ENCODE results near the gene PIP4K2B.
"Not testable (repeated sequence)": the region's sequence is repeated elsewhere in the genome, so short reads cannot be mapped to it uniquely, and the experiment has no call there.

PIP4K2B gene

DNA sequence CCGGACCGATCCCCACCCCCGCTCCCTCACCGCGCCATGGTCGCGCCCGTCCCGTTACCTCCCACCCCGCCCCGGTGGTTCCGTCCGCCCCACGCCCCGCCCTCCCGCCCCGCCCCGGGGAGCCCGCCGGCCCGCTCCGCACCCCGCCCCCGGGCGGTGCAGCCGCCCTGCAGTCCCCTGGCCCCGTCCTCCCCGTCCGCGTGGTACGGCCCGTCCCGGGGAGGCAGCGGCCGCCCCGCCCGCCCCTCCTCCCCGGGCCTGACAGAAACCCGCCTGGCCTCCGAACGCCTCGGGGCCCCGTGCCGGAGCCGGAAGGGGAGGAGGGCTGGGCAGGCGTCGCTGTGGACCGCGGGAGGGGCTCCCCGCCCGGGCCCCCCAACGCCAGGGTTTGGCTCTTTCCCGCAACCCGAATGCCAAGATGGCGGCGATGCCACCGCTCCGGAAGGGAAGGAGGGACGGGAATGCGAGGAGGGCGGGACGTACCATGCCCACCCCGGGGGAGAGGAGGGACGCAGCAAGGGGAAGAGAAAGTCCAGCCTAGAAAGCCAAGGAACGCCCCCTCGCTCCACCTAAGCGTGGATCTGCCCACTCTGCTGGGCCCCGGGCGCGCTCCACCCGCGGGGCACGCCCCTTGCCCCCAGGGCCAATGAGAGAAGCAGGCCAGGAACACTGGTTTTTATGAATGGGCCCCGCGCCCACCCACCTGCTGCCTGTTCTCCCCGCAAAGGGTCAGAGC is at the start of gene PIP4K2B:
PIP4K2B (minus strand) TSS at position 56 of the 736 bp plus-strand sequence. CDS start 132 bp downstream, outside the sequence.
- peak; percentile 92 for DNase-seq (ENCODE audit: low read depth)

DNA sequence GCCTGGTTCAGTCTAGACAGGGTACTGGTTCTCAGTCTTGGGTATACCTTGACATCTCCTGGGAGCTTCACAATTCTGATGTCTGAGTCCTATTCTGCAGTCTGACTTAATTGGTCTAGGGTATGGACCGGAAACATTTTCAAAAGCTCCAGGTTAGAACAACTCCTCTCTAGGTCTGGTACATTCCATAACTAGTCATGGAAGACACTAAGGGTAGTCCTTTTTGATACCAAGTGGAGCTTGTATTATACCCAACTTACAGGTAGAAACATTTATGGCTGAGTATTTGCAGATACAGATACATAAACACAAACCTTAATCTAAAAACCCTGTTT is 49.2 kb upstream of the PIP4K2B start:
- no peak for DNase-seq (ENCODE audit: low read depth)

DNA sequence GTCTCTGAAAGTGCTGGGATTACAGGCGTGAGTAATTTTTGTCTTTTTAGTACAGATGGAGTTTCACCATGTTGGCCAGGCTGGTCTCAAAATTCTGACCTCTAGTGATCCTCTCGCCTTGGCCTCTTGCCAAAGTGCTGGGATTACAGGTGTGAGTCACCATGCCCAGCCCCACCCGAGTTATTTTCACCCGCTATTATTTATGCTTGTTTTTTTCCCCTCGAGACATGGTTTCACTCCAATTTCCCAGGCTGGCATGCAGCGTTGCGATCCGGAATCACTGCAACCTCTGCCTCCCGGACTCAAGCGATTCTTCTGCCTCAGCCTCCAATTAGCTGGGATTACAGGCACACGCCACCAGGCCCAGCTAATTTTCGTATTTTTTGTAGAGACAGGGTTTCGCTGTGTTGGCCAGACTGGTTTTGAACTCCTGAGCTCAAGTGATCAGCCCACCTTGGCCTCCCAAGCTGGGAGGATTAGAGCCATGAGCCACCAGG is 45.0 kb upstream of the PIP4K2B start:
- DNase-seq (ENCODE audit: low read depth) = no peak

DNA sequence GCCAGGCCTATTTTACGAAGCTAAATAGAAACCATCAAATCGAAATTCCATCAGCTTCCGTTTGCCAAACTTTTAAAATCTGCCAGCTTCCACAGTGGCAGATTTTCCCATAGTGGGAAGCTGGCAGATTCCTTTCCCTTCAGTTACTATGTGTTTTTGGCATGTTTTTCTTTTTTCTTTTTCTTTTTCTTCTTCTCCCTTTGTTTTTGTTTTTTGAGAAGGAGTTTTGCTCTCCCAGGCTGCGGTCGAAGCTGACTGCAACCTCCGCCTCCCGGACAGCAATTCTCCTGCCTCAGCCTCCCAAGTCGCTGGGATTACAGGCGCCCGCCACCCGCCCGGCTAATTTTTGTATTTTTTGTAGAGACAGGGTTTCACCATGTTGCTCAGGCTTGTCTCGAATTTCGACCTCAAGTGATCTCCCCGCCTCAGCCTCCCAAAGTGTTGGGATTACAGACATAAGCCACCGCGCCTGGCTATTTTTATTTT is 26.4 kb upstream of the PIP4K2B start:
- DNase-seq (ENCODE audit: low read depth) = no peak

DNA sequence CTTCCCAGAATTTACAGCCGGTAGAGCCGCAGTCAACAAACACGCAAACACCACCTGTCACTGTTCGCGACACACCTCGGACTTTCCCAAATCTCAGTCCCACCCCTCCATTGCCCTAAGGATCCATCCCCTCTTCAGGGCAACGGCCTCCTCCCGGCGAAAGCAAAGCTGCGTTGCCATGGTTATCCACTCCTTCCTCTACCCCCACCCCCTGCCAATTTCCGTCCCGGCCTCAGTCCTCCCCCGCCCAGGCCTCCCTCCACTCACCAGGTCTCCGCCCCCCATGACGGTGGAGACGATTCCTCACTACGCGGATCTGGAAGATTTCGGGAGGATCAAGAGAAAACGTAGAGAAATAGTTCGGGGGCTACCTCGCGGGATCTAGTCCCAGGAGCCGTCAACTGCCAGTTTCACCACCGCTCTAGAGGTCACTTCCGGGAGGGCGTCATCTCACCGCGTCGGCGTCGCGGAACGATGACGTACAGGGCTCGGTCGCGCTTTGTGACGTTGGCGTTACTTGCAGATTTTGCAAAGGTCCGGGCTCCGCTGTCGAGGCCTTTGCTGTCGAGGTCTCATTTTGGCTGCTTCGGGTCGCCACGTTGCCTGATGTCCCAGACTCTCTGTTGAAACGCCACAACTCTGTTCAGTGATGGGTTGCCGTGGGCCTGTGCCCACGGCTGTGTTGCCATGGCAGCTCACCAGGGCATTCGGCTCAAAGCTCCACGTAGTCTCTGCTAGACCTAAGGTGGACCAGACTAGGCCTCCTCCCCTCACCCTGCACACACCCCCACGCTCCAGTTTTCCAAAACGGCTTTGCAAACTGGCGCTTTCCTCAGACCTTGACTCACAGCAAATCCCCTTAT is 25.8 kb upstream of the PIP4K2B start, which contains the start of gene CWC25:
CWC25 (minus strand) TSS at position 423 of the 863 bp plus-strand sequence; CDS start at position 285, 138 bp downstream.
- DNase-seq (ENCODE audit: low read depth) = peak; percentile 83

DNA sequence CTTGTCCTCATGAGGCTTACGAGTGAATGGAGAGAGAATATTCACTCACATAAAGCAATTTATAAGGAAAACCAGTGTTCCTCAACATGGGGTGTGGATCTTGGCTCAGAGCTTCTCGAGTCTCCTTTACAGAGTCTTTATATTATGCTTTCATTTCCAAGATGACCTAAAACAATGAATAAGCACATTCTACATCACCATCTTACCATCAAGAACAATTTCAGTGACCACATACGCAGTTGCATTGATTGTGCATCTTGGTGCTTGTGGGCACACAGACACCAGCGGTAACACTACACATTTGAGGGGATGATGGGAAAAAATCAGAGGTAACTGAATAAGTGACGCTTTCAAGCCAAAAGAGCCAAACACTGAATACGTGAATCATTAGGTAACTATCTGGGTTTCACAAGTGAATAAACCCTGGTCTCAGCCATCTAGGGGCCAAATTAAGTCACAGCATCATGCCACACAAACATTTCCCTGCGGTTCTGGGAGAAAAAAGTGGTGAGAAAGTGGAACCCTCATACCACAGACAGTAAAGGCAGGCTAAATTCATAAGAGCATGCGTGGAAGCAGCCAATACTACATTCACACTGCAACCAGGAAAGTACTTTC is 16.3 kb upstream of the PIP4K2B start:
- DNase-seq (ENCODE audit: low read depth) = peak; percentile 54

DNA sequence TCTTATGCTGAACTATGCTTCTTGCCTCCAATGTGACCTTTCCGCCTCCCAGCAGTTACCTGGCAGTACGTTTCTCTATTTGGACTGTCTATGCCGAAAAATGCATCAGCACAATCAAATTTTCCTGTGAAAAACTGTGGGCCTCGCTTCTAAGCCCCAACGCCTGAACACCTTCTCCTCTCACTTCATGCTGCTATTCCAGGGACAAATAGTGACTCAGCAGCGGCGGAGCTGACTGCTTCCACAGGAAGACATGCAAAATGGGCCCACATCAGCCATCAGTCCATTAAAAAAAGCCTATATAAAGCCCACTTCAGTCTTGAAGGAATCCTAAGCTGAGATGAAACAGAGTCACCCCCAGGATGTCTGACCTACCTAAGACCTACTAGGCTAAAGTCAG is 10.5 kb upstream of the PIP4K2B start:
- DNase-seq (ENCODE audit: low read depth) = no peak

DNA sequence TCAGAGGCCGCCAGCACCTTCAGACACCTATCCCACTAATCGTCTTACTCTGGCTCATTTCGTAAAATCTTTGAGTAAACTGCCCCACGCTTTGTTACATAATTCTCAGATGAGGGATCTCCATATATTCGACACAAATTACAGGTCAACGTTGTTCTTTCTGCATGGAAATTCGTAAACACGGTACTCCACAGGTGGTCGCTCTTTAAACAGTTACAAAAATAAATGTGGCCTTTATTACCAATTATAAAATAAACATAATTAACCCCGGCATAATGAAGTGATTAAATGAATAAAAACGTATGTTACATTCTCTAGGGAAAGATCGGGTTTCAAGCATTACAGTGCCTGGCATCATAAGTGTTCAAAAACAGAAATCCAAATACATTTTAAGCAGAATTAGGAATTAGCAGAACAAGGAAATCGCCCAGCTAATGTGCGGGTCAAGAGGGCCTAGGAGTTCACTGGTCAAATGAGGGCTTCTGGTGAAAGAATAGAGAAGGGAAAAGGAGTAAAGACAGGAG is 943 bp upstream of the PIP4K2B start:
- DNase-seq (ENCODE audit: low read depth) = no peak

DNA sequence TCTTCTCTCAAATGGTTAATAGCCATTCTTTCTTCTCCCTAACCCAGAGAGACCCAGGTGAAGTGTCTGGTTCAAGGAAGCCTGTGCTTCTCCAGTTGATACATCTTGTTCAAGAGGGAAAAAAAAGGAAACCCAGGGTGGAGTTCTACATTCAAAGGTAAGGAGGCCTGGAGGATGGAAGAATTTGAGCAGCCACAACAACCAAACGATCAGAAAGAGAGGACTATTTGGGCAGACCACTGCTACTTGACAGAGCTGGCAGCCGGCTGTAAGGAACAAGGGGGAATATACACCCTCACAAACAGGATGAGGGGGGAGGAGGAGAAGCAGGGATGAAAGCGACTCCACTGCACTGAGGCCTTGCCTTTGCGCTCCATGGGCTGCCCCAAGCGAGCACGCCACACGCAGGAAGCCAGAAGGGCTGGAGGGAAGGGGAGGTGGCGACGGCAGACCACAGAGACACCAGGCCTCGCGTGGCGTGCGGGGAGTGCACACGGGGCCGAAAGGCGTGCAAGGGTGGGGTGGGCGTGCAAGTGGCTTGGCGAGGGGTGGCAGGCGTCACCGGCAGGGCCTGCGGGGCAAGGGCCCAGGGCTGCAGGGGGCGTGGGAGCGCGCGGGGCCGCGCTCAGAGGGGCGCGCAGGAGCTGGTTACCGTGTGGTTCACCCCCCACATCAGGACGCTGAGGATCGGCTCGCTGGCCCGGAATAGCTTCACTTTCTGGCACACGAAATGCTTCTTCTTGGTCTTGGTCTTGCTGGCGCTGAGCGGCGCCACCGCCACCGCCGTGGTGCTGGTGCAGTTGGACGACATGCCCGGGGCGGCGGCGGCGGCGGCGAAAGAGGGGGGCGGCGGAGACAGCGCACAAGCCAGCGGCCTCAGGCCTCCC is 499 bp downstream of the PIP4K2B start:
- DNase-seq (ENCODE audit: low read depth) = no peak

DNA sequence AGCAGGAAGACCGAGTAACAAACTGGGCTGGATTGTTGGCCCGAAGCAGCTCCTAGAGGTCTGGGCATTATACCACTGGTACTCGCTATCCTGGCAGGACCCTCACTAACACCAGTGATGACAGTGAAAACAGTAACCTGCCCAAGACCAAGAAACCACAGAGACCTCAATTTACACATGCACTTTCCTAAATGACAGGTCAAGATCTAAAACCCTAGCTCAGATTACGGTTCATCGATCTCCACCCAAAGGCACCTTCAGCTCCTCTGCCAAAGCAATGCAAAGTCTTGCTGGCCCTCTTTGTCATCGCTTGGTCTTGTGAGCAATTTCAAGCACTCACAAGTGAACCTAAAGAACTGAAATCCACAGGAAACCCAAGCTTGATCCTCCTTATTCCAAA is 1.5 kb downstream of the PIP4K2B start:
- no peak for DNase-seq (ENCODE audit: low read depth)

DNA sequence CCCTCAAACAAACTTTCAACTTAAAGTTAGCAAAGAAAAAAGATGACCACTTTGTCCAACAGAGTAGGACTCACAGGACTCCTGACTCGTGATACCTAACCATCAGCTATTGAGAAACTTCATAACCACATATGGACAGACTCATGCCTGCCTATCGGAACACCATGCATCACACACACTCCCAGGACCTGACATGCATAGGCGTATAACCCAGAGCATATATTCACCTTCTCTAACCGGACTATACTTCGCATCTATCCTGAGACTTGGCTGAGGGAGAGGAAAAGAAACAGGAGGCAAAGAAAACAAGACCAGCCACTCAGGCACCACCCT is 2.2 kb downstream of the PIP4K2B start:
- no peak for DNase-seq (ENCODE audit: low read depth)

DNA sequence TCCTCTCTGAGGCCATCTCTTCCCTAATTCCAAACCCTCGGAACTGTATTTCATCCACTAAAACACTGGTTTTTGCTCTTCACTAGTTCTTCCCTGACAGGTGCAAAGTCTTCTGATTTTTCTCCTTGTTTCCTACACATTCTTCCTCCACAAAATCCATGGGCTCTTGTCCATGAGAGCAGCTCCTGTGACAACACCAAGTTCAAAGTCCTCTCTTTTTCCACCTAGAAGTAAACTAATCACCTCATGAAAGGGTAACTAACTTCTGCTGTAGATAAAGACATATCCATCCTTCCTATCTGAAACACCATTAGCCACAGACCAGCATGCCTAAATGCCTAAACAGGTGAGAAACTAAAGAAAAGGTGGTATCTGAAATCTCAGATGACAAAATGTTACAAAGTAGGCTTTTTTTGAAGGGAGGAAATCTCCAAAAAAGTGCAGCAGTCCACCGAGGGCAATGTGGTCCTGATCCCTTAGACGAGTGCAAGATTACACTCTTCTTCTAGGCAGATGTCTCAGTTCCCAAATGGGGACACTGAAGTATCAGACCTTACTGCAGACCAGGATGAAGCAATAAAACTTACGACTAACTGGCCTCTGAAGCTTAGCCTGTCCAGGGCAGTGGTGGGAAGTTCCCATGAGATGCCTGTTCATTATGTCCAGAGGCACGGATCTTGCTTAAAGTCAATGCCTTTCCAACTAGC is 2.8 kb downstream of the PIP4K2B start:
- no peak for DNase-seq (ENCODE audit: low read depth)

DNA sequence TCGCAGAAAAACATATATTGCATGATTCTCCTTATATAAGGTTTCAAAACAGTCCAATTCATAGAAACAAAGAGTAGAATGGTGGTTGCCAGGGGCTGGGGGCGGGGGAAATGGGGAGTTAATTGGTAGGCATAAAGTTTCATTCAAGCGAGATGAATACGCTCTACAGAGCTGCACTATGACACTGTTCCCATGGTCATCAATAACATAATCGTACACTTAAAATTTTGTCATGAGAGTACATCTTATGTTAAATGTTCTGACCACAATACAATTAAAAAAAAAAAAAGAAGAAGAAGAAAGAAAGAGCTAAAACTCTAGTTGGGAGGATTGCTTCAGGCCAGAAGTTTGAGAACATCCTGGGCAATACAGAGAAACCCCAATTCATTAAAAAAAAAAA is 5.1 kb downstream of the PIP4K2B start:
- no peak for DNase-seq (ENCODE audit: low read depth)

DNA sequence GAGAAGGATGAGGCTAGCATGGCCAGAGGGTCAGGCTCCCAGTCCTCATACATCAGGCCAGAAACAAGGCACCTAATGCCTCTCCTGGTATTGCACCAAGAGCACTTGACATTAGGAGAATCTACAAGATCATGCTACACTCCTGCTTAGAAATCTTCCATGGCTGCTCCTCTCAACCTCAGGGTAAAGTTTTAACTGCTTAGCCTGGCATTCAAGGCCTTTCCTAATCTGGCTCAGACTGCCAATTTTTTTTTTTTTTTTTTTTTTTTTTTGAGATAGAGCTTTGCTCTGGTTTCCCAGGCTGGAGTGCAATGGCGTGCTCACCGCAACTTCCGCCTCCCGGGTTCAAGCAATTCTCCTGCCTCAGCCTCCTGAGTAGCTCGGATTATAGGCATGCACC is 8.2 kb downstream of the PIP4K2B start:
- DNase-seq (ENCODE audit: low read depth) = no peak

DNA sequence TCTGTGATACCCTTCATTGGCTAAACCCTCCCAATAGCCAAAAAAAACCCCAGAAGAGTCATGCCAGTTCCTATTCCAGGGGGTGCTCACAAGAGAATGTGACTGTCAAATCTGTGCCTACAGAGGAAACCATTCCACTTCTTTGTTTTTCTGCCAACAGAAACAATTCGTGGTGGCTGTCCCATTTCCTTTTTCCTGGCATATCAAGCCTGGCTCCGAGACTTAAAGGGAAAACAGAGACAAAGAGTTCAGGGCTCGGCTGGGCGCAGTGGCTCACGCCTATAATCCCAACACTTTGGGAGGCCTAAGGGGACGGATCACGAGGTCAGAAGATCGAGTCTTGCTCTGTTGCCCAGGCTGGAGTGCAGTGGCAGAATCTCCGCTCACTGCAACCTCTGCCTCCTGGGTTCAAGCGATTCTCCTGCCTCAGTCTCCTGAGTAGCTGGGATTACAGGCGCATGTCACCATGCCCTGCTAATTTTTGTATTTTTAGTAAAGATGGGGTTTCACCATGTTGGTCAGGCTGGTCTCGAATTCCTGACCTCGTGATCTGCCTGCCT is 9.1 kb downstream of the PIP4K2B start:
- DNase-seq (ENCODE audit: low read depth) = not testable (repeated sequence)

DNA sequence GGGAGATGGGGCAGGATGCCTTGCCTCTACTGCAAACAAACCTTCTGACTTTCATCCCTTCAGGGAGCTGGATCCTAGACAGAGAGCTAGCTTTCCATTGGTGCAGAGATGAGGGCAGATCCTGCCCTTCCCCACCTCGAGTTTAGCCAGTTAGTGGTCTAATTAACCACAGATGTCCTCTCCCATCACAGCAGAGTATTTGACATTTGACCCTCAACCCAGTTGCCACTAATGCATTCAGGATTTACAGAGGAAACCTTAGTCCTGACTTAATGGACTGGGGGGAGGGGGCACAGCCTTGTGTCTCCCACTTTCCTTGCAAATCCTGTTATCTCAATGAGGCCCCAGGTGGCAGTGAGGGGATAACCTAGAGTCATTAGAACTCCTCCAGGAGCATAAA is 10.2 kb downstream of the PIP4K2B start:
- no peak for DNase-seq (ENCODE audit: low read depth)

DNA sequence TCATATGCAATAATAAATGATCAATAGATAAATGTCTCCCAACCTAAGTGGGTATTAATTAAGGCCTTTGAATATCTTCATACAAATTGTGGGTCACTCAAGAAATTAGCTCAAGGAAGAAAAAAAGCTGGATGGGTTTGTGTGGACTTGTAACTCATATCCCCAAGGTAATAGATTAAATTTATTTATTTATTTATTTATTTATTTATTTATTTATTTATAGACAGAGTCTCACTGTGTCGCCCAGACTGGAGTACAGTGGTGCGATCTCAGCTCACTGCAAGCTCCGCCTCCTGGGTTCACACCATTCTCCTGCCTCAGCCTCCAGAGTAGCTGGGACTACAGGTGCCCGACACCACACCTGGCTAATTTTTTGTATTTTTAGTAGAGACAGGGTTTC is 11.4 kb downstream of the PIP4K2B start:
- DNase-seq (ENCODE audit: low read depth) = not testable (repeated sequence)

DNA sequence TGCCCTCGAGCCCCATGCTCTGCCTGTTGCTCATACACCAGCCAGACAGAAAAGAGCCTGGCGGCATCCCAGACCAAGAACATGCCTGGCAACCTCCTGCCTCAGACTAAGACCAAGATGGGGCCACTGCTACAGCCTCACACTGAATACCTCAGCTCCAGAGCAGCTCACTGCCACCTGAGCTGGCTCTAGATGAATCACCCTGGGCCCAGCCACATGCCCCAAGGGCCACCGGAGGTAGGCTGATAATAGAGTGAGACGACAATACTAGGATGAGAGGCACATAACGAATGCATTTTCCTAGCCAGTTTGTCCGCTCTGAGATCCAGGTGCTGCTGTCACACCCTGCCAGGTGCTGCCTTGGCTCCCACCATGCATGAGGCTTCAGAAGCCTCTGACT is 13.0 kb downstream of the PIP4K2B start:
- DNase-seq (ENCODE audit: low read depth) = no peak

DNA sequence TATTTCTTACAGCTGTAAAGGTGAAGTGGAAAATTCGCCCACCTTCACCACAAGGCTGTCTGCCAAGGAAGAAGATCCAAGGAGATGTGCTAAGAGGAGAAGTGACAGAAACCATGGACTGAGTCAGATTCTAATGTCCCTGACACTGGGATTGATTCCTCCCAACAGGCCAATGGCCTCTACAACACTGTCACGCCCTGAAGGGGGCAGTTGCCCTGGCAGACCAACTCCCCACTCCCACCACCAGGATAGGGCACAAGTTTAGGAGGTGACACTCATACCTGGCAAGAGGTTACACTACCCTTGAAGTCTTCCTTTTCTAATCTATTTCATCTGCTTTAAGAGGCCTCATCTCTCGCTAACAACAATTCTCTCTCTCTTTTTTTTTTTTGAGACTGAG is 16.1 kb downstream of the PIP4K2B start:
- no peak for DNase-seq (ENCODE audit: low read depth)

DNA sequence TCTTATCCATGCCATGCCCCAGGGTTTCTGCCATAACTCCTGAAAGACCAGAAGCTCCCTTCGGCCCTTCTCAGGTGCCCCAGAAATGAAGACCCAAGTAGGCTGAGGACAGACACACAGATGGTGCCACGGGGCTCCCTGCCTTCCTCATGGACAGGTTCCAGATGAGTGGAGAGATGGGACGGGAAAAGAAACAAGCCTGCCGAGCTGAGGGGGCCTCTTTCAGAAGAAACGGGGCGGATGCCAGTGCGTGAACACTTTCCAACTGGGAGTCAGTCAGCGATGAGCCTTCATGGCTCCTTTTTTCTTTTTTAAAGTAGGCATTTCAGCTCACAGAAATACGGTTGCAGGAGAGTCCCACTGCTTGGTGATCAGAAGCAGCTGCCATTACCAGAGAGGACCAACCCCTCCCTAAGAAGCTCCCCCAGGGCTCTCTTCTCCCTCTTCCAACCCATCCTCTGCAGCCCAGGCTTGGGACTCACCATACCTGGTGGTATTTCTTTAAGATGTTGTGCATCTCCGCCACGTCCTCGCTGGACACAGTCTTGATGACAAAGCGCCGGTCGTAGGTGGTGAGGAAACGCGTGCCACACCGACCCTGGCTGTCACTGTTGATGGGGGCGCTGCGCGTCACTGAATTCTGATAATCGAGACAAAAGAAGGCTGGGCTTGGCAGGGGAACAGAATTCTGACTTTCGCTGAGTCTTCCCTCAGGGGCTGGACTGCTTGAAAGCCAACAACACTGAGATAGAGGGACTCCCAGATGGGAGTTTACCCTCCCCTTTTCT is 19.2 kb downstream of the PIP4K2B start:
- no peak for DNase-seq (ENCODE audit: low read depth)

Measured in non-pigmented ciliary epithelial cell (primary cell).